ENCODE measurements around the gene TSPAN1. TPM values are rescaled to one million over a fixed set of nuclear protein-coding genes. Genes with fewer than 3 reads are reported as not detected.

TSPAN1 gene
- total RNA-seq, 2 donors from 2014 or later, result 1,021 to 1,136 TPM

GRCh38 chr1:46136711-46137110 is 38.2 kb upstream of the TSPAN1 start:
- Histone ChIP-seq H3K4me1 (no peaks in the 10 kb centered on the region), H3K27me3 (no peaks in the 10 kb centered on the region), H3K4me3 (no peak overlapping the region), H3K9me3 (no peaks in the 10 kb centered on the region), H3K27ac (no peak overlapping the region), H3K36me3 (no peaks in the 10 kb centered on the region), H3K9ac (ENCODE audit: low read depth in 2 of 2, low read length in 2 of 2) (no peak overlapping the region)
- no peak for TF ChIP-seq CTCF (IDR thresholded peaks at IDR 0.05)
- DNase-seq, result no peak
- intact Hi-C loops (cut with DNase I), result no loop called here

GRCh38 chr1:46137916-46138315 is 37.0 kb upstream of the TSPAN1 start:
- Histone ChIP-seq H3K9me3 (no peaks in the 10 kb centered on the region), H3K4me1 (no peaks in the 10 kb centered on the region), H3K27ac (no peak overlapping the region), H3K36me3 (no peaks in the 10 kb centered on the region), H3K4me3 (no peak overlapping the region), H3K9ac (ENCODE audit: low read depth in 2 of 2, low read length in 2 of 2) (no peak overlapping the region), H3K27me3 (no peaks in the 10 kb centered on the region)
- TF ChIP-seq CTCF (IDR thresholded peaks at IDR 0.05), result no peak
- no peak for DNase-seq
- intact Hi-C loops (cut with DNase I), result no loop called here

- H3K36me3 ChIP-seq, result no peaks in the 10 kb centered on the region
- TF ChIP-seq CTCF (IDR thresholded peaks at IDR 0.05), result no peak
- H3K9ac ChIP-seq (ENCODE audit: low read depth in 2 of 2, low read length in 2 of 2), result no peak overlapping the region
- DNase-seq, result no peak
- no peaks in the 10 kb centered on the region for H3K27me3 ChIP-seq
- no peak overlapping the region for H3K4me3 ChIP-seq
- intact Hi-C loops (cut with DNase I), result no loop called here
- no peaks in the 10 kb centered on the region for H3K4me1 ChIP-seq
- no peak overlapping the region for H3K27ac ChIP-seq
- H3K9me3 ChIP-seq, result no peaks in the 10 kb centered on the region
These were observed 26.6 kb upstream of the TSPAN1 start for GRCh38 chr1:46148318-46148717.

- no peak overlapping the region for H3K9ac ChIP-seq (ENCODE audit: low read depth in 2 of 2, low read length in 2 of 2)
- H3K36me3 ChIP-seq, result no peaks in the 10 kb centered on the region
- intact Hi-C loops (cut with DNase I), result no loop called here
- H3K27me3 ChIP-seq, result no peaks in the 10 kb centered on the region
- H3K27ac ChIP-seq, result no peak overlapping the region
- H3K4me1 ChIP-seq, result no peaks in the 10 kb centered on the region
- DNase-seq, result no peak
- H3K4me3 ChIP-seq, result no peak overlapping the region
- H3K9me3 ChIP-seq, result no peaks in the 10 kb centered on the region
- no peak for TF ChIP-seq CTCF (IDR thresholded peaks at IDR 0.05)
These were observed 24.8 kb upstream of the TSPAN1 start for GRCh38 chr1:46150085-46150484.

GRCh38 chr1:46152016-46152415 is 22.9 kb upstream of the TSPAN1 start:
- H3K9ac ChIP-seq (ENCODE audit: low read depth in 2 of 2, low read length in 2 of 2), result no peak overlapping the region
- intact Hi-C loops (cut with DNase I), result no loop called here

More at GRCh38 chr1:46152016-46152415, 22.9 kb upstream of the TSPAN1 start:
- Histone ChIP-seq H3K27ac (no peak overlapping the region), H3K9me3 (no peaks in the 10 kb centered on the region), H3K4me1 (no peaks in the 10 kb centered on the region), H3K27me3 (no peaks in the 10 kb centered on the region), H3K4me3 (no peak overlapping the region), H3K36me3 (no peaks in the 10 kb centered on the region)
- no peak for DNase-seq
- no peak for TF ChIP-seq CTCF (IDR thresholded peaks at IDR 0.05)
